MV-4-11 (cell line): ENCODE results near the gene SPAG7.

Source experiments
- DNase-seq: peaks from one replicate; lab custom pipeline; 2025; lab: John Stamatoyannopoulos, UW

SPAG7 gene

DNA sequence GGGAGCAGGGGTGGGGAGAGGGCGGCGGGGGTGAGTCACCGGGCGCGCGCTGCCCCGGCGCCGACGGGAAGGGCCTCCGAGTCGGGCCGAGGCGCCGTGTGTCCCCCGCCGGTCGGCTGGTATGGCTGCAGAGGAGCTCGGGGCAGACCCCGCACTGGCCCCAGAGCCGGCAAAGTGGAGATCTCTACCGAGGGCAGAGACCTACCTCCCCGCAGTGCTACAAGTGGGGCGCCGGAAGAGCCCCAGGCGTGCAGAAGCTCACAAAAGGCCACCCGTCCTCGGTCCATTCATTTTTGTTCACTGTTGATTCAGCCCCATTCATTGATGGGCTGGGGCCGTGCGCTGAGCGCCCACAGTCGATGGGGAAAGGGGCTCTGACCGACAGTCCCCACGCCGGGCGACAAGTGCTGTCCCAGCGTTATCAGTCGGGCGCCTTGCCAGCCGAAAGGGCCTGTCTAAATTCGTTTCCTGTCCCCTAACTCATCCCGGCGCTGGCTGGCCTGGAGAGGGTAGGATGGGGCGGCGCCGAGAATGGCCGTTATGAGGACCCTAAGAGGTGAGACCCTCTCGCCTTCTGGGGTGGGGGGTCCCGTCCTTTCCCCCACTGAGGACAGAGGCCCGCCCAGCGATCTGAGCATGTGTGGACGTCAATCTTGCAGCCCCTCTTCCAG lies 17.4 kb downstream of the SPAG7 start:
- DNase-seq, result peak; percentile 42

DNA sequence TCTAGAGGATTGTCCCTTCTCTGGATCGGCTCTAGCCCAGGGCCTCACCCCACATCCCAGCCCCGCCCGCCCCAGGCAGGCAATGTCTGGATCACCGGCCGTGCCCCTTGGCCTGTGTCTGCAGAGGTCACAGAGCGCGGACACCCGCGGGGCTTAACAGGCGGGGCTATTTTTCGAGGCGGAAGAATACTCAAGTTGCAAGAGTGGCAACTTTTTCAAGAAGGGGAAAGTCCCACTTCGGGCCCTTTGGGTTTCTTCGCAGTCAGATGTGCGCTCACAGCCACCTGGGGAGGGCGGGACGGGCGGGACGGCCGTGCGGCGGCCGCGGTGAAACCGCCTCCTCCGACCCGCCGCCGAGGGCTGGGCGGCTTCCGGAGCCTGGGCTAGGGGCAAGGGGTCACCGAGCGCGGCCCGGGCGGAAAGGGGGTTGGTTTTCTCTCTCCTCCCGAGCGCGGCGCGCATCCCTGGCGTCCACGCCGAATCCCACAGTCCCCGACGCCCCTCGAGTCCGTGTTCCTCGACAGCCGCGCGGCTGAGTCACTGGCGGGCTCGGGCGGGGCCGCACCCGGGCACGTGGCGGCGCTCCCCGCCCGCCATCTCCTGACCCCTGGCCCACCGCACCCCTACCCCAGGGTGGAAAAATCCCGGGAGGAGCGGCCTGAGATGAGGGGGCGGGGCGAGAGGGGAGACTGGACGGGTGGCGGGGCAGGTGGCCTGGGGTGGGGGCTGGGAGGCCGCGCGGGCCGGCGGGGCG lies 18.1 kb downstream of the SPAG7 start:
- DNase-seq, result peak; percentile 73

DNA sequence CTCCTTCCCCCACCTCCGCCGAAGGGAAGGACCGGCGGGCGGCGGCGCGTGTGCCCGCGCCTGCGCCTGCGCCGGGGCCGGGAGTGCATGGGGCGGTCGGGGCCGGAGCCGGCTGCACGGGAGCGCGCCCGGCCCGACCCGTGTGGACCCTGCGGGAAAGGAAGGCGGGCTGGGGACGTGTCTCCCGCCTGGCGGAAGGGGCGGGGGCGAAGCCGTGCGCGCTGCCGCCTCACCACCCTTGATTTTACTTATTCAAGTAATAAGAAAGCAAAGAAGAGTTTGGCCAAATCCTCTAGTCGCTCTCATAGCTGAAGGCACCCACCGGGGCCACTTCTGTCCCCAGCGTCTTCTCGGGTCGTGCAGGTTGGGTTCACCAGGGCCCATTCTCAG lies 18.7 kb downstream of the SPAG7 start:
- peak; percentile 89 for DNase-seq

DNA sequence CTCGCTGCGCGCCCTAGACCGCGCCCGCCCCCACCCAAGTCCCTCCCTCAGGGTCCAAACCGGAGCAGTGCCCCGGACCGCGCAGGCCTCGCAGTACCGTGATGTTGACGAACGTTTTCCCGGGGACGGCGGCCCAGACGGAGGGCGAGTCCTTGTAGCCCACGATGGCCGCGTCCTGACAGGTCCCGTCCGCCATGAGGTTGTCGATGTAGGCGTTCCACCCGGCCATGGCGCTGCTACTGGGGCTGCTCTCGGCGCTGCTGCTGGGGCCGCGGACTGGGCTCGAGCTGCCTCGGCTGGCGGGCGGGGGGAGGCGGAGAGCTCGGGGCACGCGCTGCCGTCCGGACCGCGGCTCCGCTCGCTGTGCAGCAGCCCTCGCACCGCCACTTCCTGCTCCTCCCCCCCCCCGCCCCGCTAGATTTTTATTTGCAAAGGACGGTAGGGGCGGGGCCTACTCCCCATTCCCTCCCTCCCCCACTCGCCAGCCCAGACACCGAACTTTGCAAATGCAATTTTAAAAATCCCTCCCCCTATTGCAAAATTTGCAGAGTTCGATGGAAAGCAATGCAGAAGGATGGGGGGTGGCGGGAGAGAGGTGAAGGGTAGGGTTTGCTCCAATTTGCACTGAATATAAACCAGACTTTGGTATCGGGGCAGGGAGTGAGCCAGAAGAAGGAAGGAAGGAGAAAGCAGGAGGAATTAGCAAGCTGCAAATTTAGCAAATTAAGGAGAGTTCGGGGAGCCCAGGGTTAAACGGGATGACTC lies 19.3 kb downstream of the SPAG7 start, which contains the start of gene PFN1:
TSS of gene PFN1 (minus strand) at position 365 of the 765 bp plus-strand sequence. CDS start at position 229, 136 bp downstream.
- peak; percentile 93 for DNase-seq

DNA sequence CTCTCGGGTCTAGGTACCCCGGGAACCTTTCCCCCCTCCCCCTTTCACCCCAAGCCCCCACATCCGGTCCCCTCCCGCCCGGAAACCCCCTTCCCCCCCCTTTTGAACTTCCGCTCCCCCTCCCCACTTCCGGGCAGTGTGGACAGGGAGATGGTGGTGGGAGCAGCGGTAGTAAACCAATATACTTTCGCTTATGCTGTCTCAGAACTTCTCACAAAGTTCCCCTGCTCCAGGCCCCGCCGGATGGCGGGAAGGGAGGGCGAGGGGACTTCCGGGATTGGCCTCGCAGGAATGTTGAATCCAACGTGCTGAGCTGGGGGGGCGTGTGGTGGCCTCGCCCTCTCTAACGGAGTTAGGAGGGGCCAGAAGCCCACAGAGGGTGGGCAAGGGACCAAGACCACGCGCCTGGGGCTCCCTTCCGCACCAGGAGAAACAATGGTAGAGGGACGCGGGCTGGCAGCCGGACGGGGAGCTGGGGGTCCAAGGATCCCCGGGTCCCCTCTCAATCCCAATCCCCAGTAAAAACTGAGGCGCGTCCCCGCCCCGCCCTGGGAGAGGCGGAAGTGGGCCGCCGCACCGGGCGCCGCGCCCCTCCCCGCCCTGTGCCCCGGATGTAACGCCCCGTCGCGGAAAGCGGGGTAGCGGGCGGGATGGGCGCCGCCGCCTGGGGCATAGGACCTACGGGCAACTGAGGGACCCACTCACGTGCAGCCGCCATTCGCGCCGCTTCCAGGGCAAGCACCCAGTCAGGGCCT lies 20.0 kb downstream of the SPAG7 start:
- peak; percentile 45 for DNase-seq

DNA sequence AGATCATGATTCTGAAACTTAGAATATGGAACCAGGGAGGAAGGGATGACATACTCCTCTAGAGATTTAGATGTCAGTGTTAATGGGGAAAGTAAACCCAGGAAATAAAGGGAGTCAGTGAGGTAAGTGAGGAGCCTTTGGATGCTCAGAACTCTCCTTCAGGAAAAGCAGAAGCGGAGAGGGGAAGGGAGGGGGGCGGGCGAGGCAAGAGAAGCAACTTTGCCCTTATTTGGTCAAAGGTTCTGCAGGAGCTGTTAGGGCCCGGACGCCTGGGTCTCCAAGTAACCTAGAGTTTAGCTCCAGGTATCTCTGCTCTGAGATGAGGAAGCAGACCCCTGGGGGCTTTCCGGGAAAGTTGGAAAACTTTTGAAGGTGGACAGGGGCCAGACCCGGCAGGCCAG lies 20.6 kb downstream of the SPAG7 start:
- DNase-seq, result peak; percentile 38

DNA sequence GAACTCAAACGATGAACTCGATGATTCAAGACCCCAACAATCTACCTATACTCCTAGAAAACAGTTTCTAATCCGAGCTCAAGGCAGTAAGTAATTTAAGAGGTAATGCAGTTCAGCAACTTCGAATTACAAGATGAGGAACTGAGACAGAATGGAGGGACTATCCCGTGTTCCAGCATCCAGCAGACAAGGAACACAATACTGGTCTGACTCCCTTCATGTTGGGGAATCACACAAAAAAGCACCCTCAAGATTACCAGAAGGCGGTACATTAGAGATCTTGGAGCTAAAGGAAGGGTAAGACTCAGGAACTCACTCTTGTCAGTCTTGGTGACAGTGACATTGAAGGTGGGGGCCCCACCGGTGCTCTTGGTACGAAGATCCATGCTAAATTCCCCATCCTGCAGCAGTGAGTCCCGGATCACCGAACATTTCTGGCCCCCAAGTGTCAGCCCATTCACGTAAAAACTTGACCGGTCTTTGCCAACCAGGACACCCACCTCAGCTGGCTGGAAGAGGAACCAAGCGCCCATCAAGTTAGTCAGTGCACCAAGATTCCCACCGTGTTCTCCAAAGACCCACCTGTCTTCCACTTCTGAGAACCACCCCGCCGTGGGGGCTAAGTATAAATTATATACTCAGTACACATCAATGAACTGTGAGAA lies 21.2 kb downstream of the SPAG7 start:
- DNase-seq, result no peak

DNA sequence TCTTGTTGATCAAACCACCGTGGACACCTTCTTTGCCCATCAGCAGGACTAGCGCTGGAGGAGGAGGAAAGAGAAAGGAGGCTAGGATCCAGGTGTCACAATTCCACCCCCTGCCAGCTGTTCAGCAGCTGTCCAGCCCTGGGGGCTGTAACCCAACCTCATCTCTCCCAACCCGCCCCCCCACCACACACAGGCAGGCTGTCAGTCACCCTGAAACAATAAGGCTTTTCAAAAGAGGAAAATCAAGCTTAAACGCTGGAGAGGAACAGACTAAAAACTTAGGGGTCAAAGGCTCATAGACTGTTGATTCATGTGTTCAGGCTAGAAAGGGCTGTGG lies 21.7 kb downstream of the SPAG7 start:
- DNase-seq, result no peak

DNA sequence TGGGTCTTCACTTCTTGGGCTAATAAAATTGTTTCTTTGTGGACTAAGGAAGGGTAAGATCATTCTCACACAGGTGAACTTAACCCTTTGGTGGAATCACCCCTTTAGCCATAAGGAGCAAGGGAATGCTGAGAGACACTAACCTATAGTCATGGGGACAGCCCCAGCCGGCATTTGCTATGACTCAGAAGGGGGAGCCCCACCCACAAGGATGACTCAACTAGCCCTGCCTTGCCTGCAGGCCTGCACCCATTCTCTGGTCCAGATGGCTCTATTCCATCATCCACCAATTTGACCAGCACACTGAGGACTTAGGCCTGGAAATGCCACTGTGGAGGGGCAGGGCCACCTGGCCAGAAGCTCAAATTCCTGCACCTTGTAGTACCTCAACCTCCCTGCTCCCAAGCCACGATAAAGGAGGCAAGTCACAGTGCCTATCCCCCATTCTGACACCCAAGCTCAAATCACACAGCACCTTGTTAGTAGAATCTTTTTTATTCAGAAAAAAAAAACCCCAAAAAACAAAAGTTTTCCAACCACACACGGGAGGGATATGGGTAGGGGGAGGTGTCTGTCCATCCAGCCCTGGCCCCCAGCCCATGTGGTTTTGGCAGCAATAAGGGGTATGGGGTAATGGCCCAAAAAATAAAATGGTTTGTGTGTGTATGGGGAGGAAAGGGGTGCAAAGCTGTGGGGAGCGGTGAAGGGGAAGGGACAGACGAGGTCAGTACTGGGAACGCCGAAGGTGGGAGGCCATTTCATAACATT lies 22.3 kb downstream of the SPAG7 start:
- peak; percentile 80 for DNase-seq

DNA sequence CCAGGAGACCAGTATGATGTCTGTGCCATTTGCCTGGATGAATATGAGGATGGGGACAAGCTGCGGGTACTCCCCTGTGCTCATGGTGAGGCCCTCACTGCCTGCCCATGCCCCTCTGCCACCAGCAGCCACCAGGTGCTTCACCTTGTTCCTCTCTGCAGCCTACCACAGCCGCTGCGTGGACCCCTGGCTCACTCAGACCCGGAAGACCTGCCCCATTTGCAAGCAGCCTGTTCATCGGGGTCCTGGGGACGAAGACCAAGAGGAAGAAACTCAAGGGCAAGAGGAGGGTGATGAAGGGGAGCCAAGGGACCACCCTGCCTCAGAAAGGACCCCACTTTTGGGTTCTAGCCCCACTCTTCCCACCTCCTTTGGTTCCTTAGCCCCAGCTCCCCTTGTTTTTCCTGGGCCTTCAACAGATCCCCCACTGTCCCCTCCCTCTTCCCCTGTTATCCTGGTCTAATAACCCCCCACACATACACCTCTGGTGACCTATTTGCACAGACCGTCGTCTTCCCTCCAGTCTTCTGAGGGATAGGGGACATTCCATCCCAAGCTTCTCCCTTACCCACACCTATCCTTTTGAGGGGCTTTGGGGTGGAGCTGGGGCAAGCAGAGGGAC lies 23.0 kb downstream of the SPAG7 start:
- DNase-seq, result no peak

DNA sequence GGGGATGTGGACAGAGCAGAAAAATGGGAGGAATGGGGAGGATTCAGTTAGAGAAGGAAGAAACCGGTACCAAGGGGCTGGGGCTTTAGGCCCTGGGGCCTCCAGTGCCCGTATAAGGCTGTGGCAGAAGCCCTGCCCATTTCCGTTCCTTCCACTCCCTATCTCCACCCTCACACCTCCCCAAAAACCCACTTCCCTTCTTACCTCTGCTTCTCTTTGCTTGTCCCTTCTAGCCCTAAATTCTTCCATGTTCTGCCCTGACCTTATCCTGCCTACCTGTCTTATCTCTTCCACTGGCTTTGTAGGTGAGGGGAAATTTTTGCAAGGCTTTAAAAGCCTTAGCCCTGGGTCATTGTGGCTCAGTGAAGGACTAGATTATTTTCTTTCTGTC lies 23.5 kb downstream of the SPAG7 start:
- DNase-seq, result peak; percentile 72

DNA sequence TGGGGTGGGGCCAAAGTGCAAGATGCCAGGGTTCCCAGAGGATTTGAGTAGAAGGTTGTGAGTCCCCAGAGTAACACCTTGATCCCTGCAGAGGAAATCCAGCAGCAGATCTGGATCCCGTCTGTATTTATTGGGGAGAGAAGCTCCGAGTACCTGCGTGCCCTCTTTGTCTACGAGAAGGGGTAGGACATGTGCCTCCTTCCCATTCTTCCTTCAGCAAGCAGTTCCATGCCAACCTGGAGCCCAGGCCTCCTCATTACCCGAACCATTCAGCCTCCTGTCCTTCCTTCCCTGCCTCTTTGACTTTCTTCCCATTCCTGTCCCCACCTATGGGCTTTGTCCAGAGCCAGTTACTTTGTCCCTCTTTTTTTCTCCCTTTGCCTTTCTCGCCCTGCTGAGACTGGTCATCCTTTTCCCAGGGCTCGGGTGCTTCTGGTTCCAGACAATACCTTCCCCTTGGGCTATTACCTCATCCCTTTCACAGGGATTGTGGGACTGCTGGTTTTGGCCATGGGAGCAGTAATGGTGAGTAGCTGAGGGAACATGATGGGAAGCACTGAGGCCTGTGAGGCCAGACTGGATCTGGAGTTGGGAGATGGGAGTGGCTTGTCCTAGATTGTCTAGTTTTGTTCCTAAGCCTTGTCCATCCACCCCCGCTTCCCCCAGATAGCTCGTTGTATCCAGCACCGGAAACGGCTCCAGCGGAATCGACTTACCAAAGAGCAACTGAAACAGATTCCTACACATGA lies 24.7 kb downstream of the SPAG7 start:
- DNase-seq, result no peak

DNA sequence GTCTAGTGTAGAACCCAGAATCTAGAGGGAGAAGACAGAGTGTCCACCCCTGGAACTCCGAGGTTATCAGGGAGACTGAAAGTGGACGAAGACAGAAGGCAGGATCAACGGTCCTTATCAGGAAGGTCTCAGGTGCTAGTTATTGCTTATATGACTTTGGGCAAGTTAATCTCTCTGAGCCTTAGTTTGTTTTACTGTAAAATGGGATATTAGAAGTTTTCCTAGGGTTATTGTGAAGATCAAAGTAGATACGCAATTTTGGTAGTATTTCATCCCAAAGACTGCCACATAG lies 26.4 kb downstream of the SPAG7 start:
- no peak for DNase-seq

DNA sequence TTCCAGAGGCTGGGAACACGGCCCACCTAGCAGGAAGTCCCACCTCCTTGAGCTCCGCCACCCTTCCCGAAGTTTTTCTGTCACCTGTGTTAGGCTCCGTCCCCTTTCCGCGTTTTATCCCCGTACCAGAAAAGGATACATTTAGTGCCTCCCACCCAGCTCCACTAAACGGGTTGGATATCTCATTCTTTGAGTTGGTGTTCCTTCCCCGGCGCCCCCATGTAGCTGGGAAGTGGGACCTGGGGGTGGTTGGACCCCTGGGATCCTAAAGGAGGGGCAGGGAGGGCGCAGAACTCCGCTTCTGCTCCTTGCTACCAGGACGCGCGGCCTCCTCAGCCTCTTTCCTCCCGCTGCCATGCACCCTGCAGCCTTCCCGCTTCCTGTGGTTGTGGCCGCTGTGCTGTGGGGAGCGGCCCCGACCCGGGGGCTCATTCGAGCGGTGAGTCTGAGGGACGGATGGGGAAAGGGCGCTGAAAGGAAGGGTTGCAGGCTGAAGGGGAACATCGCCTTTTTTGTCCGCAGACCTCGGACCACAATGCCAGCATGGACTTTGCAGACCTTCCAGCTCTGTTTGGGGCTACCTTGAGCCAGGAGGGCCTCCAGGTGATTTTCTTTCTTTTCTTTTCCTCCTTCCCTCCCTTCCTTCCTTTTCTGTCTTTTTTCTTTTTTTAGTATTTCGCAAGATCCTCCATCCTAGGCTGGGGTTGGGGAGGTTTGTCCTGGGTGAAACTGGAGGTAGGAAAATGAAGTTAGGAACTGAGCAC lies 26.9 kb downstream of the SPAG7 start:
- DNase-seq, result peak; percentile 12

DNA sequence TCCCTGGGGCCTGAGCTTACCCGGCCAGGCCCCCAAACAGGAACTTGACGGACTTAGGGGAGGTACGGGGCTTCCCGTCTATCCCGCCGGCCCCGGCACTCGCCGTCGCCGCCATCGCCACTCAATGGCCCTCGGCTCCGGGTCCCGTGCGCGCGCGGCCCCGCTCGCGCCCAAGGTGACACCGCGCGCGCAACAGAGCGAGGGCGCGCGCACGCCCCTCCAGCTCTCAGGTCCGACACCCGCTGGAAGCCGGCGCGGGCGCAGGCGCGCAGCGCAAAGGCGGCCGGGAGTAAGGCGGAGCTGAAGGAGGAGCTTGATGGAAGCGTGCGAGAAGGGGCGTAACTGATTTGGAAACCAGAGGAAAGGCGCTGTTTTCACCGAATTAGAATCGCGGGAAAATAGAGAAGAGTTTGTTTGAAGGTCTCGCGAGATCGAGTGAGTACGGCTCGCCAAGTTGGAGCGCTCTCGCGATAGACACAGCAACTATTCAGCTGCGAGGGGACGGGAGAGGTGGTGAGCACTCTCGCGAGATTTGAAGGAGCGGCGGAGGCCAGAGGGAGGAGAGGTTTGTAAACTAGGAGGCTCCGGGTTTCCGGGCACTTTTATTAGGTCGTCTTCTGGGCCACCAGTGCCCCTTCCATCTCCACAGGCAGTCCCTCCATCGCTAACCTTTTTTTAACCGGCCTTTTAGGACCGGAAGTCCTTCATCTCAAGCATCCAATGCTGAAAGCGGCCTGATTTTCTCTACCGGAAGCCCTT lies 27.6 kb downstream of the SPAG7 start, which contains the start of the genes RNF167 and SLC25A11:
TSS of gene RNF167 (plus strand) at position 473 of the 759 bp plus-strand sequence. CDS start 642 bp downstream, outside the sequence.
TSS of gene SLC25A11 (minus strand) at position 251 of the 759 bp plus-strand sequence. CDS start at position 115, 136 bp downstream.
- peak; percentile 100 for DNase-seq

DNA sequence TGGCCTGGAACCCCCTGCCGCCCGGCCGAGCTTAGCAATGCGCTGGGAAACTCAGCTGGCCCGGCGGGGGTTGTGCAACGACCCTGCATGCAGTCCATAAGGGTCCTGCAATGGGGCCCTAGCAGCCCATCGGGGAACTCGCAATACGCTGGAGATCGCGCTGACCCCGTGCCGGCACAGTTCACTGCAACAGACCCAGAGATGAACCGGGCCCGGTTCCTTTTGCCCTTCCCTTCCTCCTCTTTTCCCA lies 28.1 kb downstream of the SPAG7 start:
- DNase-seq, result no peak

DNA sequence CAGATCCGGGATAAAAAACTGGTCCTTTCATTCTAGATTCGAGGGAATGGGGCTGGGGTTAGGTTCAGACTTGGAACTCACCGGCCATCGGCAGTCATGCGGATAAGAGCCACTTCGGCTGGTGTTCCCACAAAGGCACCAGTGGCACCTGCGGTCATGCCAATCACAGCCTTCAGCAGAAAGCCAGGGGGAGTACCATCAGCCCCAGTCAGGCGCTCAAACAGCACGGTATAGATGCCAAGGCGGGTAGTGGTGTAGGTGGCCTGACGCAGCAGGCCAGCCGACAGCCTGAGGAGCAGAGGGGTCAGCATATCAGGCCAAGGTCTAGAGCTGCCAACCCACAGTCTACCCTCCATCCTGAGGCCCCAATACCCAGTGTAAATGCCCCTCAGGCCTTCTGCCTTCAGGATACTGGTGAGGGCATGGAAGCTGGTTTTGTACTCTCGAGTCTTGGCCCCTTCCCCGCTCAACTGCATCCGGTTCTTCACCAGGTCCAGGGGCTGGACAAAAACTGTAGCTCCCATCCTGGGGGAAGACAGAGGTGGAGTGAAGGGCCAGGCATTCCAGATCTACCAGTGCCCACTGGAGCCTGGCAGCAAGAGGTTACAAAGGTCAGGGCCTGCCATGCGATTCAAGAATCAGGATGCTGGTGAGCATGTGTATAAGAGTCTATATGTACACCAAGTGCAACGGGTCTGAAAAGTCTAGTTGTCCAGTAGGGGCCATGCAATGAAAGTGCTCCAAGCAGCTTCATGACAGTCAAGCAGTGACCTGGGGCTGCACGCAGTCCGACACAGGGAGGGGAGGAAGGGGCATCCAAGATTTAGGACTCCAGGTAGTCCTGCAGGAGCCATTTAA lies 28.7 kb downstream of the SPAG7 start:
- no peak for DNase-seq
